Heart left ventricle (tissue), 13 donors: ENCODE measurements around the gene OR6A2.

ENCODE experiments used
- CTCF ChIP-seq, 12 donors: fragments of 200-600 bp; sonication (generic) in 4 of 12; IDR thresholded peaks; one replicate each; pipeline versions ENCODE4 v1.5.0 to v1.8.0; 2018 to 2022; ENCODE audit warnings: antibody characterized with exemption in 12 of 12, mild to moderate bottlenecking in 5 of 12
- POLR2A ChIP-seq, 2 donors: fragments of 450-650 bp; IDR thresholded peaks; one replicate each; pipeline ENCODE4 v1.6.1; 2017; ENCODE audit warnings: antibody characterized with exemption in 2 of 2, mild to moderate bottlenecking in 2 of 2, moderate library complexity in 2 of 2
- donor health status: ischemic (EF 13 %, LVEDD 7.1; RV severe dilation, severe dysfunction).
- donor health status: DM: no; HTN: yes; CAD: no.
- donor health status: DM: no; HTN: no; CAD: no.
- donor health status: ischemic (EF 25% LVEDD 6.9; RV normal size, moderate dysfunction).
- donor health status: ischemic (EF 25% LVEDD 5.7; RV mildly dilated, moderate dysfunction).
- donor health status: ischemic (EF 35%, LVEDD 5.7; RV mildly dilated, moderate dysfunction).
- donor health status: nonischemic (EF 11% LVEDD 7.7; RV severe dilation, severe dysfunction).
- donor health status: DM: yes; HTN: yes; CAD: no.
- donor health status: PGD.
- donor health status: ischemic (EF 29% LVEDD 5.4; RV normal size, mild dysfunction).
- donor health status: nonischemic (EF 23%, LVEDD 6.1; RV moderate dilation, normal function).

GRCh38 chr11:6843670-6844069 is 44.2 kb upstream of the OR6A2 start:
- TF ChIP-seq CTCF (IDR thresholded peaks at IDR 0.05) (no peak), POLR2A (IDR thresholded peaks at IDR 0.05) (no peak)
